Sigmoid colon (tissue), 7 donors: Measurements from ENCODE around the gene ZMIZ1. TPM values are rescaled to one million over a fixed set of nuclear protein-coding genes. Genes with fewer than 3 reads are reported as not detected.
A peak's percentile ranks its signal among the peaks of the same experiment; 100 is the strongest.

Experiments
- DNase-seq: peaks from one replicate; pipeline ENCODE4 v3.0.0-alpha.2; 2019
- H3K27ac ChIP-seq, 4 donors: fragments of 200-600 bp; sonication (generic); one replicate each; pipeline ENCODE4 v1.5.1; 2016 to 2019; ENCODE audit warnings: mild to moderate bottlenecking in 1 of 4
- H3K27me3 ChIP-seq, 3 donors: fragments of 200-600 bp; sonication (generic); one replicate each; pipeline ENCODE4 v1.5.1; 2019; ENCODE audit warnings: mild to moderate bottlenecking in 1 of 3
- H3K36me3 ChIP-seq, 4 donors: fragments of 200-600 bp; sonication (generic); one replicate each; pipeline ENCODE4 v1.5.1; 2016 to 2019
- H3K4me1 ChIP-seq, 4 donors: fragments of 200-600 bp; sonication (generic); one replicate each; pipeline ENCODE4 v1.5.1; 2017 to 2019
- H3K4me3 ChIP-seq, 4 donors: fragments of 200-600 bp; sonication (generic); one replicate each; pipeline ENCODE4 v1.5.1; 2017 to 2019; ENCODE audit warnings: mild to moderate bottlenecking in 2 of 4, moderate library complexity in 1 of 4
- H3K9me3 ChIP-seq, 4 donors: fragments of 200-600 bp in 3 of 4; sonication (generic) in 3 of 4; one replicate each; pipeline versions ENCODE4 v1.5.1 to v1.6.1; 2013 to 2019
- CTCF ChIP-seq, 4 experiments: fragments of 450-650 bp in 3 of 4; fragments of 200-600 bp in 1 of 4; IDR thresholded peaks; one replicate each; pipeline ENCODE4 v1.5.1; 2016 to 2019; ENCODE audit warnings: antibody characterized with exemption in 4 of 4, mild to moderate bottlenecking in 3 of 4, moderate library complexity in 2 of 4
- EP300 ChIP-seq, 4 donors: sonication (generic); formaldehyde crosslinking; IDR thresholded peaks; one replicate each; pipeline ENCODE4 v1.6.1; 2017; ENCODE audit warnings: antibody characterized with exemption in 4 of 4
- POLR2A ChIP-seq, 2 donors: fragments of 450-650 bp; IDR thresholded peaks; one replicate each; pipeline ENCODE4 v1.6.1; 2016; ENCODE audit warnings: antibody characterized with exemption in 2 of 2, mild to moderate bottlenecking in 2 of 2, moderate library complexity in 2 of 2
- POLR2AphosphoS5 ChIP-seq, 4 donors: sonication (generic); formaldehyde crosslinking; IDR thresholded peaks; one replicate each; pipeline ENCODE4 v1.6.1; 2017; ENCODE audit warnings: antibody characterized with exemption in 4 of 4
- WGBS, 2 donors: extraction: QIAGEN DNeasy Blood & Tissue Kit; methylation state at CpG; one replicate each; pipeline ENCODE4 v1.1.7; 2013; 5-methylcytosine and 5-hydroxymethylcytosine counted together
- intact Hi-C: fragments of 100-400 bp; cut with DNase I; formaldehyde crosslinking; loops from one replicate; pipeline ENCODE4 v1.15.1; 2023
- polyA plus RNA-seq, 3 donors: library from polyadenylated mRNA; stranded (reverse); fragments of 200-250 nt; gene quantifications; one replicate each; pipeline ENCODE4 v1.2.3, GENCODE V29; 2013
- total RNA-seq, 4 donors: library from RNA; depleted of rRNA; stranded (reverse); fragments of >200 nt; gene quantifications; one replicate each; pipeline ENCODE4 v1.1.0, GENCODE V29; 2016
- donor health status: healthy with polysubstance abuse.
- donor health status: Bipolar disorder and iron deficiency.
- donor health status: healthy.

Gene ZMIZ1
- total and polyA plus RNA-seq, 7 donors, result 17.4 to 49.3 (median 31.5) TPM

DNA sequence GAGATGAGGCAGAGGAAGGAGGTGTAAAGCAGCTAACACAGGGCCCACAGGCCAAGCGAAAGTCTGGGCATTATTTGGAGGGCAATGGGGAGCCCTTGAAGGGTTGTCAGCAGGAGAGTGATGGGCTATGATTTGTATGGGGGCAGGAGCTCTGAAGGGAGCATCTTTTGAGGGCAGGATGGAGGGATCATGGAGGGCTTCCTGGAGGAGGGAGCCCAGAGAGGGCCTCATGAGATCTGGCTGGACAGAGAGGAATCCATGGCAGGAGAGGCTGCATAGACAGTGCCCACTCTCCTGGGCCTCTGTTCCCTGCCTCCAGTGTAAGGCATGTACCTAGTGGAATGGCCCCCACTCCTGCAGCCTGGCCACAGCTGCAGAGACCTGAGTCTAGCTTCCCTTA is 141.9 kb downstream of the ZMIZ1 start:
- intact Hi-C loops, result no loop called here

DNA sequence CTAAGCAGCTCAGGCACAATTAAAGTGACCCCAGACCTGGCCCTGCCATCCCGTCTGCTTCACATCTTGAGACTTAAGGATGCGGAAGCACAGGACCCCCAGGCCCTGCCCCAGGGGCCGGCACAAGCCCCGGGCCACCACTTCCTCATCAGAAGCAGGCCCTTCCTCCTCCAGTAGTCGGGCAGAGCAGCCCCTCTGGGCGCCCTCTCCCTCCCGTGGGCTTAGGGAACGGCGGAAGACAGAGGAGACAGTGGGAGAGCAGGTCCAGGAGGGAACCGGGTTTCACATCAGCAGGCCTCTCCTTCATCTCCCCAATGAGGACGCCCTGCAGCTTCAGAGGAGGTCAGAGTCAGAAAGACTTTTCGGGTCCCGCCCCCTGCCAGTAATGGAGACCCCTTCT is 142.8 kb downstream of the ZMIZ1 start:
- no peak overlapping the region for H3K4me3 ChIP-seq
- intact Hi-C loops, result no loop called here
- H3K27ac ChIP-seq, result peak overlapping the region in 1 of 4 donors; percentile 28
- TF ChIP-seq CTCF (IDR thresholded peaks at IDR 0.05), result no peak
- no peak for TF ChIP-seq POLR2A (IDR thresholded peaks at IDR 0.05)
- TF ChIP-seq EP300 (IDR thresholded peaks at IDR 0.05), result no peak
- no peak for TF ChIP-seq POLR2AphosphoS5 (IDR thresholded peaks at IDR 0.05)
- no peak for DNase-seq
- peaks cover 21 to 93% (median 53%) of the 10 kb centered on the region in 4 donors for H3K36me3 ChIP-seq
- no peaks in the 10 kb centered on the region for H3K9me3 ChIP-seq
- H3K4me1 ChIP-seq, result peaks cover 0 to 11% (median 2%) of the 10 kb centered on the region in 4 donors
- WGBS, 2 donors, result 88 to 93% methylated on average over 13 of the region's 13 CpGs
- H3K27me3 ChIP-seq, result no peaks in the 10 kb centered on the region

More for the DNA sequence above, 141.9 kb downstream of the ZMIZ1 start:
- Histone ChIP-seq H3K9me3 (no peaks in the 10 kb centered on the region), H3K4me3 (no peak overlapping the region), H3K27ac (peak overlapping the region in 1 of 4 donors; percentile 28), H3K4me1 (peaks cover 0 to 14% (median 8%) of the 10 kb centered on the region in 4 donors), H3K27me3 (no peaks in the 10 kb centered on the region), H3K36me3 (peaks cover 12 to 90% (median 47%) of the 10 kb centered on the region in 4 donors)
- whole genome bisulfite sequencing, 2 donors, result 46 to 96% methylated on average over 1 of the region's 1 CpG
- no peak for TF ChIP-seq POLR2A (IDR thresholded peaks at IDR 0.05)
- no peak for TF ChIP-seq POLR2AphosphoS5 (IDR thresholded peaks at IDR 0.05)
- TF ChIP-seq EP300 (IDR thresholded peaks at IDR 0.05), result no peak
- no peak for TF ChIP-seq CTCF (IDR thresholded peaks at IDR 0.05)
- no peak for DNase-seq

DNA sequence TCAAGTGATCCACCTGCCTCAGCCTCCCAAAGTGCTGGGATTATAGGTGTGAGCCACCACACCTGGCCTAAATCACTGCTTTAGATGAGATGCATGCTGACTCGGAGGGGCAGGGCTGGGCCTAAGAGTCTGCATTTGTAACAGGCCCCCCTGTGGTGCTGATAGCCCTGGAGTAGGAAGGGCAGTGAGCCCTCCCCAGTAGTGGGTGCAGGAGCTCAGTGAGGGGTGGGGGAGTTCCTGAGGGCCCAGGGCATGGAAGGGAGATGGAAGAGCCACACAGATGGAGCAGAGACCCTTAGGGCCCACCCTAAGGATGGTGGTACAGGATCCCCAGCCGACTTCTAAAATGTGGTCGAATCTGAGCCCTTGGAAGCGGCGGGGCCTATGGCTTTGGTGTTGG is 146.8 kb downstream of the ZMIZ1 start:
- H3K27me3 ChIP-seq, result no peaks in the 10 kb centered on the region
- peaks cover 12 to 74% (median 38%) of the 10 kb centered on the region in 4 donors for H3K36me3 ChIP-seq
- intact Hi-C loops, result no loop called here
- H3K4me1 ChIP-seq, result peaks cover 0 to 39% (median 33%) of the 10 kb centered on the region in 4 donors
- H3K9me3 ChIP-seq, result no peaks in the 10 kb centered on the region
- peak overlapping the region in 2 of 4 donors; percentile 27 to 95 for H3K27ac ChIP-seq
- no peak for DNase-seq
- no peak overlapping the region for H3K4me3 ChIP-seq
- WGBS, 2 donors, result 96 to 97% methylated on average over 5 of the region's 5 CpGs
- no peak for TF ChIP-seq EP300 (IDR thresholded peaks at IDR 0.05)
- TF ChIP-seq CTCF (IDR thresholded peaks at IDR 0.05), result no peak
- no peak for TF ChIP-seq POLR2A (IDR thresholded peaks at IDR 0.05)
- no peak for TF ChIP-seq POLR2AphosphoS5 (IDR thresholded peaks at IDR 0.05)

DNA sequence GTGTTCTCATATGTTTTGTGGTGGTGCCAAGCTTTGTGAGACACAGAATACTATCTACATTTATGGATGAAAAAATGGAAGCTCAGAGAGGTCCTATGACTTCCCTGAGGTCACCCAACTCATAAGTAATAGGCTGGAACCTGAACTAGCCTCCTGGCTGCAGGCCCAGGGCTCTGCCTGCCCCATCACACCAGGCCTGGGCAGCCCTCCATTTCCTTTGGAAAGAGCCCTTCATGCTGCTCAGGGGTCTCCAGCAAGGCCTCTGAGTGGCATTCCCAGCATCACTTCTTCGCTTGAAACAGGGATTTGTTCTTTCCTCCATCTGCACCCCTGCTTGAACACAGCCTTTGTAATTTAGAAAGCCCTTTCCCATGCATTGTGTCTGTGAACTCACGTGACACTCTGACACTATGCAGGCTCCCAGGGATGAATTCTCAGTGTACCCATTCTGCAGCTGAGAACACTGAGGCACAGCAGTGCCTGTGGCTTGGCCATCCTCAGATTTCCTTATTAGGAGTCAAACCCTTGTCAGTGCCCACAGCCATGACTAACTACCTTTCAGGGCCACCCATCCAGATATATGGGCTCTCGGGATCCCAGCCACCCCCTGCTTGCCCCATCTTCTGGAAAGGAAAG is 150.7 kb downstream of the ZMIZ1 start:
- Histone ChIP-seq H3K27ac (peak overlapping the region; percentile 33 to 96 (median 90)), H3K27me3 (no peaks in the 10 kb centered on the region), H3K4me1 (peaks cover 0 to 78% (median 72%) of the 10 kb centered on the region in 4 donors), H3K4me3 (no peak overlapping the region), H3K36me3 (peaks cover 12 to 36% (median 29%) of the 10 kb centered on the region in 4 donors), H3K9me3 (no peaks in the 10 kb centered on the region)
- WGBS, 2 donors, result 95 to 96% methylated on average over 3 of the region's 3 CpGs
- intact Hi-C loops, result no loop called here
- peak; percentile 88 for DNase-seq
- no peak for TF ChIP-seq EP300 (IDR thresholded peaks at IDR 0.05)
- TF ChIP-seq POLR2A (IDR thresholded peaks at IDR 0.05), result no peak
- TF ChIP-seq POLR2AphosphoS5 (IDR thresholded peaks at IDR 0.05), result peak in 2 of 4 donors; percentile 2 to 63
- TF ChIP-seq CTCF (IDR thresholded peaks at IDR 0.05), result no peak
